Activated CD8-positive, alpha-beta memory T cell treated with anti-CD3 and anti-CD28 coated beads for 1 hour (primary cell): ENCODE results near the gene PIGZ.

Experiments used
- DNase-seq, 2 donors: peaks; one replicate each; pipeline ENCODE4 v3.0.0-alpha.2; 2020; ENCODE audit warnings: low read depth in 1 of 2; ENCODE audit errors: extremely low read depth in 1 of 2

Gene PIGZ

DNA sequence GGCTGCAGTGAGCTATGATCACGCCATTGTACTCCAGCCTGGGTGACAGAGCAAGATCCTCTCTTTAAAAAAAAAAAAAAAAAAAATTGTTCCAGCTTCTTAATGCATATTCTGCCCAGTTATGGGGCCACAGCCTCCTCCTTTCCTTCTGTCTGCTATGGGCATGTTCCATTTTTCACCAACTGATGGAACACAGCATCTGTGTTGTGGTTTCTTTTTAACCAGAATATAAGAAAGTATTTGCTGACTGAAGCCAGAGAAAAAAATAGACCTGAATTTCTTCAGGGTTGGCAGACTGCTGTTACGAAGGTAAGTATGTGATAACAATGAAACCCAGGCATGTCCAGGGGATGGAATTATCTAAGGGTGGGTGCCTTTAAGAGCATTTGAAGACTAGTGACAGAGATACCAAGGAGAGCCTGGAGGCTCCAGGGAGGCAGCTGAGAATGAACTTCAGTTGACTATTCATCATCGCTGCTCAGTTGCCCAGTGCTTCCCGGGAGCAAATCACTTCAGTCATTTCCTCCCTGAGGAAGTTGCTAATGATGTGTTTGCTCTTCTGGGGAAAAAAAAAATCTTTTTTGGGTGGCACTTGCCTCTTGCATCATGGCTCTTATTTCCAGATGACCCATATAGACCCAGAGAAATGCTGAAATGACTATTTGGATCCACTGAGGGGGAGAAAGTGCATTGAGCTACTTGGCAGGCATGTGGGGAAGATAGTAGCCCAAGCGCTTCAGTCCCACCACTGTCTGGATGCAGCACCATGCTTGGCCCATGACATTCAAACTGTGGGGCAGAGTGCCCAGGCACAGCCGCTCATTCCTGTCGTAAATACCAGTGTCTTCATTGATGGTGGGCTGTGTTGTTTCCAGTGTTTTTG lies 40.8 kb downstream of the PIGZ start:
- DNase-seq, result no peak

DNA sequence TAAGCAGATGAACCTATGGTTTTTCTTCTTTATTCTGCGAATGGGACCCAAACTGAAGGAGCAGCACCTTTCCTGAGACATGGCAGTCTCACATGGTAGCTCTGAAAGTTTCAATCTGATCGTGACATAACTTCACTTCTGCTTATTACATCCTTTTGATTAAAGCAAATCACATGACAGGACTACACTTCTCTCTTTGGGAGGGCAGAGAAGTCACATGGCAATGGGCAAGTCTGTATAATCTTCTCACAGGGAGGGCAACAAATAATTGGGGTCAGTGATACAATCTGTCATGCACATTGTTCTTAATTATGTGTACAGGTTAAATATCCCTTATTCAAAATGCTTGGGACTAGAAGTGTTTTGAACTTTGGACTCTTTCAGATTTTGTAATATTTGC lies 47.9 kb downstream of the PIGZ start:
- no peak for DNase-seq

DNA sequence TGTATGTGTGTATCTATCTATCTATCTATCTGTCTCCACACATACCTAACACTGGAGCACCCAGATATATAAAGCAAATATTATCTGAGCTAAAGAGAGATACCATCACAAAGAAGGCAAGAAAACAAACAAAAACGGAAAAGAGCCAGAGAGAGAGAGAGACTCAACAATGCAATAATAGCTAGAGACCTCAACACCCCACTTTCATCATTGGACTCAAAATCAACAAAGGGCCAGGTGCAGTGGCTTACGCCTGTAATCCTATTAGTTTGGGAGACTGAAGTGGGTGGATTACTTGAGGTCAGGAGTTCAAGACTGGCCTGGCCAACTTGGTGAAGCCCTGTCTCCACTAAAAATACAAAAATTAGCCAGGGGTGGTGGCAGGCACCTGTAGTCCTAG lies 49.7 kb downstream of the PIGZ start:
- no peak for DNase-seq

DNA sequence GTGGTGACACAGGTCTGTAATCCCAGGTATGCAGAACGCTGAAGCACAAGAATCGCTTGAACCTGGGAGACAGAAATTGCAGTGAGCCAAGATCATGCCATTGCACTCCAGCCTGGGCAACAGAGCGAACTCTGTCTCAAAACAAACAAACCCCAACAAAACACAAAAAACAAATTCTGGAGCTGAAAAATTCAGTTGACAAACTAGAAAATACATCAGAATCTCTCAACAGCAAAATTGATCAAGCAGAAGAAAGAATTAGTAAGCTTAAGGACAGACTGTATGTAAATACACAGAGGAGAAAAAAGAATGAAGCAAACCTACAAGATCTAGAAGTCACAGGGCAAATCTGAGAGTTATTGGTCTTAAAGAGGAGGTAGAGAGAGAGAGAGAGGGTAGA lies 51.6 kb downstream of the PIGZ start:
- no peak for DNase-seq

DNA sequence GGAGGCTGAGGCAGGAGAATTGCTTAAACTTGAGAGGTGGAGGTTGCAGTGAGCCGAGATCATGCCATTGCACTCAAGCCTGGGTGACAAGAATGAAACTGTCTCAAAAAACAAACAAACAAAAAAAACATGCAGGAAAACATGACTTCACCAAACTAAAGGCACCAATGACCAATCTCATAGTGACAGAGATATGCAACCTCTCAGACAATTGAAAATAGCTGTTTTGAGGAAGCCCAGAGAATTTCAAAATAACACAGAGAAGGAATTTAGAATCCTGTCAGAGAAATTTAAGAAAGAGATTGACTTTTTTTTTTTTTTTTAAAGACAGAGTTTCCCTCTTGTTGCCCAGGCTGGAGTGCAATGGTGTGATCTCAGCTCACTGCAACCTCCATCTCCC lies 52.4 kb downstream of the PIGZ start:
- no peak for DNase-seq

DNA sequence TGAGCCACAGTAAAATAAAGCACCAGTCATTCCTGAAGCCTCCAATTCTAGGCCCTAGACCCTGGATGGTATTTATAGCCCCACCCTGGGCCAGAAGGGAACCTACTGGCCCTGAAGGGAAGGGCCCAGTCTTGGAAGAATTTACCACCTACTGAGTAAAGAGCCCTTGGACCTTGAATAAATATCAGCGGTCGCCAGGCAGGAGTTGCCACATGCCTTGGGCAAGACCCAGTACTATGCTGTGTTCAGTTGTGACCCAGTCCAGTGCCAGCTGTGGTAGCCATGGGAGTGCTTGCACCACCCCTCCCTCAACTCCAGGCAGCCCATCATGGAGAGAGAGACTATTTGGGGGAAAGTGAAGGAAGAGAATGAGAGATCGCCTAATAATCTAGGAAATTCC lies 53.3 kb downstream of the PIGZ start:
- no peak for DNase-seq

DNA sequence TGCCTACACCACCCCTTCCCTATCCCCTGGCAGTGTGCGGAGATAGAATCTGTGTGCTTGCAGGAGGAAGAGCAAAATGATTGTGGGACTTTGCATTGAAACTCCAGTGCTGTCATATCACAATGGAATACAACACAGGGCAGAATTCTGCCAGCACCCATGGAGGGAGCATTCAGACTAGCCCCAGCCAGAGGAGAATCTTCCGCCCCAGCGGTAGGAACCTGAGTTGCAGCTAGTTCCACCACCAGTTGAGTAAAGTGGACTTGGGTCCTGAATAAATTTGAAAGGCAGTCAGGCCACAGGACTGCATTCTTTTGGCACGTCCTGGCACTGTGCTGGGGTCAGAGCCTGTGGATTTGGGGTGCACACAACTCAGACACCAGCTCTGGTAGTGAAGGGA lies 53.8 kb downstream of the PIGZ start:
- no peak for DNase-seq

DNA sequence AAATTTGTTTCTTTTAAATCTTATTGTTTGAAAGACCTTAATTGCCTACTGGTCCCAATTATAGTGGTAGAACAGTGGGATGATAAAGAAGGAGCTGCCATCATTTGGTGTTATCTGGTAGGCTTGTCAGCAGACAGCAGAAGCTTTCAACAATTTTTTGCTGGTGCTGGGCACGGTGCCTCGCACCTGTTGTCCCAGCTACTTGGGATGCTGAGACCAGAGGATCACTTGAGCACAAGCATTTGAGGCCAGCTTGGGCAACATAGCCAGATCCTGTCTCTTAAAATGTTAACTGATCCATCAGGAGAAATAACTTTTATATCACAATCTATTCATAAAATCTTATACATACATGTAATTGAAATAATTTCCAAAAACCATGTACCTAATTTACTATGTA lies 64.9 kb downstream of the PIGZ start:
- no peak for DNase-seq

DNA sequence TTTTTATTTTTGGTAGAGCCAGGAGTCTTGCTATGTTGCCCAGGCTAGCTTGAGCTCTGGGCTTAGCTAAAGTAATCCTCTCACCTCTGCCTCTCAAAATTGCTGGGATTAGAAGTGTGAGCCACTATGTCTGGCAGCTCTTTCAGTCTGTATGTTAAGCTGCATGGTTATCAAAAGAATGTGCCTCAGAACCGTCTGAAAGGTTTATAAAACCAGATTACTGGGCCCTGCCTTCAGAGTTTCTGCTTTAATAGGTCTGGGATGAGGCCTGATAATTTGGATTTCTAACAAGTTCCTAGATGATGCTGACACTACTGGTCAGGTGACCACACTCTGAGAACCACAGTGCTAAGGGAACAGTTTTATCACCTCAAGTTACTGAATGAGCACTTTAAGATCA lies 66.3 kb downstream of the PIGZ start:
- no peak for DNase-seq

DNA sequence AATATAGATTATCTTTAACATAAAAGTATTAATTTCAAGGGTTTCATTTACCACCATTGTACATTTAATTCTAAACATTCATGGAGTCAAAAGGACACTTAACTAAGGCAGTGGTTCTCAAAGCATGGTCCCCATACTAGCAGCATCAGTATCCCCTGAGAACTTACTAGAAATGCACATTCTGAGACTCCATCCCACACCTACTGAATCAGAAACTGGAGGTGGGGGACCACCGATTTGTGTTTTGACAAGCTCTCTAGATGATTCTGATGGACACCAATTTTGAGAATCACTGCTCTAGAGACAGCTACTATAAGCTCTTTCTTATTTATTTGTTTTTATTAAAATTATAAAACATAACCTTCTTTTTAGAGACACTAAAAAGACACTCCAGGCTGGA lies 66.9 kb downstream of the PIGZ start:
- no peak for DNase-seq
